Measurements from ENCODE around the gene ITGA8.

ITGA8 gene

DNA sequence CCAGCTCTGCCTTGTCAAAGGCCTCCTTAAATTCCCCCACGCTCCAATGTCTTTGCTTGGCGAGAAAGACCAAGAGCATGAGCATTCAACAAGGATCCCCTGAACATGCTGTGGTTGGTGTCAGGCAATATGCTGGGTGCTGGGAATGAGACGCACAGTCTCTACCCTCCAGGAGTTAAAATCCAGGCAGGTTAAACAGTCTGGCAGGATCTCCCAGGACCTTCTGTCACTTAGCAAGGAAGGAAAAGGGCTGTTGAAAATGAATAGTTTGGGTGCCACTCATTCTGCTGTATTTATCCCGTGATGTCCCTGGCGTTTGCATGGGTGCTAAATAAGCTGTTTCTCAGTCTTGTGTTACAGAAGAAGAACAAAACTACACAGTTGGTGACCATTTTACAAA lies 21.9 kb upstream of the ITGA8 start:
- TF ChIP-seq, protein P1, sequence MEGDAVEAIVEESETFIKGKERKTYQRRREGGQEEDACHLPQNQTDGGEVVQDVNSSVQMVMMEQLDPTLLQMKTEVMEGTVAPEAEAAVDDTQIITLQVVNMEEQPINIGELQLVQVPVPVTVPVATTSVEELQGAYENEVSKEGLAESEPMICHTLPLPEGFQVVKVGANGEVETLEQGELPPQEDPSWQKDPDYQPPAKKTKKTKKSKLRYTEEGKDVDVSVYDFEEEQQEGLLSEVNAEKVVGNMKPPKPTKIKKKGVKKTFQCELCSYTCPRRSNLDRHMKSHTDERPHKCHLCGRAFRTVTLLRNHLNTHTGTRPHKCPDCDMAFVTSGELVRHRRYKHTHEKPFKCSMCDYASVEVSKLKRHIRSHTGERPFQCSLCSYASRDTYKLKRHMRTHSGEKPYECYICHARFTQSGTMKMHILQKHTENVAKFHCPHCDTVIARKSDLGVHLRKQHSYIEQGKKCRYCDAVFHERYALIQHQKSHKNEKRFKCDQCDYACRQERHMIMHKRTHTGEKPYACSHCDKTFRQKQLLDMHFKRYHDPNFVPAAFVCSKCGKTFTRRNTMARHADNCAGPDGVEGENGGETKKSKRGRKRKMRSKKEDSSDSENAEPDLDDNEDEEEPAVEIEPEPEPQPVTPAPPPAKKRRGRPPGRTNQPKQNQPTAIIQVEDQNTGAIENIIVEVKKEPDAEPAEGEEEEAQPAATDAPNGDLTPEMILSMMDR (IDR thresholded peaks at IDR 0.05) = no peak

DNA sequence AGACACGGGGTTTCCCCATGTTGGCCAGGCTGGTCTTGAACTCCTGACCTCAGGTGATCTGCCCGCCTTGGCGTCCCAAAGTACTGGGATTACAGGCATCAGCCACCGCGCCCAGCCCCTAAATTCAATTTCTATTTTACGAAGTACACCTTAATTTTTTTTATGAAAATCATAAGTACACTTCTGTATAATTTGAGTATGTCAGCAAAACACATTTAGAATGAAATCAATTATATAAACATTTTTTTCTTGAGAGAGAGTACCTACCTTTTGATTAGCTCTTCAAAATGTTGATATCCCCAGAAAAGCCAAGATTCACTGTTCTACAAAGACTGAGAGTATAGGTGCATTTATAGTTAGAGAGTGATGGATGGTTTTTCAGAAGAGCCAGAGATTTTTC lies 20.5 kb upstream of the ITGA8 start:
- TF ChIP-seq, protein P1 (IDR thresholded peaks at IDR 0.05) = no peak

DNA sequence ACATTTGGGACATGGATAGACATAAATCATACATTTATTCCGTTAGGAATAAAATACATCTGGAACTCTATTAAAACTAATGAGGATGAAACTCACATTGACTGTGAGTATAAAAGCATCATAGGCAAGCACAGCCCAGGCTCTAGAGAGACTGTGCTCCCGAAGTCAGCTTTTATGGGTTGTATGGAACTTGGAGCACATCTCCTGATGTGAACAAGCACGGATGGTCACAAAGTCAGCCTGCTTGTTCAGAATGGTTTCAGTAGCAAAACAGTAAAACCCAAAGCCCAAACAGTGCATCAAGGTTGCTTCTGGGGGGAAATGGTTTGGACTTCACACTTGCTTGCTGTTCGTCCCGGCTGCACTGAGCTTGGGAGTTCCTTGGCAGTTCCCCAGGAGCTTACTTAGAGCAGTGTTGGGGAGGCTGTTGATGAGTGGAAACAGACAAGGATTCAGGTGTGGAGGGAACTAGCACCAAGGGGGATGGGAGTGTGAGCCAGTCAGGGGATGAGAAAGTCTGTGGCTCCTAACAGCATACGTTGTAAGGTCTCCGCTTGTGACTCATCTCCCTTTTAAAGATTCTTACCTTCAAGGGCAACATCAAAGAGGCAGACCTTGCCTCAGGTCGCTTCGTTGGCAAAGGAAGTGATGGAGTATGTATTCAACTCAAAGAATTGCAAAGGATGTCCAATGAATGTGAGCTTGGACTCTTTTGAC lies 19.7 kb upstream of the ITGA8 start:
- TF ChIP-seq, protein P1 (IDR thresholded peaks at IDR 0.05) = no peak

DNA sequence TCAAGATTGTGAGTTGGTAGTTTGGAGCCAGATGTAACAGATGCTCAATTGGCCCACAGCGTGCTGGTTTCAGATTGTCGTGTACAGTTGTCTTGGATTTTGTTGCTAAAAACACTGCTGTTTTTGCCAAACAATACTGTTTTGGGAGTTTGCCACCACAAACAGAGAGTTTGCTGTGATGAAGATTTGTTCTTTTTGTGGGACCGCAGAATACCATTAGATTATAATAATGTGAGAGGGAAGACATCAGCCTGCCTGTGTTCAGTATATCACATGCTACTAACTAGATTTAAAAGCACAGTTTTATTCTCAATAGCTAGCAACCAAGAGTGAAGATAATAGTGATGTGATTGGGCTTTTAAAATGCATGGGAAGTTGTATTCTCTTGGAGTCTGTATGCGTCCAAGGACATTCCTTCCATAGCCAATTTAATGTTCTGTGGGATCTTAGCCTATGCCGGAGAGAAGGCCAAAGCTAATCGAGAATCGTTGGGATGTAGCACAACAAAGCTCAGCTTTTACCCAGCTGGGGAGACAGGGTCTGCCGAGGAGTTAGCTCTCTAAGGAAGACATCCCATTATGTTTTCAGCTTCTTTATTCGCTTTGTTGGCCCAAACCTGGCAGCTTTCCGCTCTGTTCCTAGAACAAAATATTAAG lies 18.7 kb upstream of the ITGA8 start:
- TF ChIP-seq, protein P1 (IDR thresholded peaks at IDR 0.05) = no peak

DNA sequence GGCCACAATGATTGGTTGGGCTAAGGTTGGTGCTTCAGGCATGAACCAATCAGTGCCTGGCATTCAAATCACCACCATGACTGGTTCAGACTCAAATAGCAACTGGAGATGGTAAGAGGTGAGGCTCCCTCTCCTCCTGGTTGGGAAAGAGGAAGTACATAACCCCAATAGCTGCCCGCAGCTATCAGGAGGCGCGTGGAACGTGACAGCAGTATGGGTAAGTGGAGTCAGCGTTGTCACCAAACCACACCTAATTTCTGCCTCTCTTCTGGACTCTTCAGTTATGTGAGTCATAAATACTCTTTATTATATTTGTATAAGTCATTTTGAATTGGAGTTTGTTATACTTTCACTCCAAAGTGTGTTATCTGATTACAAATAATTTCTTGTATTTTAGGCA lies 17.9 kb upstream of the ITGA8 start:
- TF ChIP-seq, protein P1 (IDR thresholded peaks at IDR 0.05) = no peak

DNA sequence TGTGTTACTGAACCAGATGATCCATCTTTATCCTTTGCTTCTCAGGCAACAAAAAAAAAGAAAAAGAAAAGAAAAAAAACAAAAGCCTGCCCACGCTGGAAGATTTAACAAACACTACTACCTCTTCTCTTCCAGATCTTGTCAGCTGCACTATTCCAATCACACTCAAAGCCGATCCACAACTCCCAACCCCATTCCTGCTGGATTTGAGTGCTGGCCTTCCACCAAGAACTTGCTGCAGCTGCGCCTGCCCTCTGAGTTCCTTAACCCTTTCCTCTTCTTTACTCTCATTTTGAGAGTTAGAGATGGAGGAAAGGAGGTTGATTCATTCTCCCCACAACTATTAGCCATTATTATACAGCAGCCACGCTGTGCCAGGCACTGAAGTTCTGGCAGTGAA lies 16.0 kb upstream of the ITGA8 start:
- TF ChIP-seq, protein P1 (IDR thresholded peaks at IDR 0.05) = no peak

DNA sequence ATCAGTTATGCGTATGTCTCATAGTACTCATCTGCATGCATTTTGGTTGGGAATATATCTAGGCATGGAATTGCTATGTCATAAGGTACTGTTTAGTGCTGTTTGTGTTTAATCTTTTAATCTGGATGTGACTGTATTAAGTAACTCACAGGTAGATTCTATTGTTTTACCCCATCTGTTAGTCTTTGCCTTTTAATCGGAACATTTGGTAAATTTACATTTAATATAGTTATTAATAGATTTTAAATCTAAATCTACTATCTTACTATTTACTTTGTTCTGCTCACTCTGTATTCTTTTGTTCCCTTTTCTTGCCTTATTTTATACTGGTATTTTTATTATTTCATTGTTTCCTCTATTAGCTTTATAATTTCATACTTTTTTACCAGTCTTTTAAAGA lies 10.6 kb upstream of the ITGA8 start:
- TF ChIP-seq, protein P1 (IDR thresholded peaks at IDR 0.05) = no peak
